A549 (cell line): ENCODE data around the gene FAM163A. TPM values are rescaled to one million over a fixed set of nuclear protein-coding genes. Genes with fewer than 3 reads are reported as not detected.

Experiments used
- ATAC-seq, 2 experiments: fragments of 200-7000 bp in 1 of 2; fragments of >200 bp in 1 of 2; cut with Nextera tagmentation in 1 of 2; cut with Tn5 transposase in 1 of 2; 3 replicates each; pipeline versions ENCODE4 v1.8.0 to v1.9.1; 2018 to 2020; ENCODE audit warnings: mild to moderate bottlenecking in 1 of 2, moderate library complexity in 1 of 2
- CTCF ChIA-PET: fragments of 300-600 bp; sonication (Branson Sonifier 250); formaldehyde crosslinking; extraction: SDS; loops from one replicate; lab custom pipeline; 2021; ENCODE audit warnings: antibody characterized with exemption, inconsistent platforms; lab: Yijun Ruan, JAX
- POLR2A ChIA-PET: fragments of 350-600 bp; formaldehyde crosslinking; extraction: SDS; loops from one replicate; lab custom pipeline; 2021; ENCODE audit warnings: antibody characterized with exemption, inconsistent platforms; lab: Yijun Ruan, JAX
- DNase-seq, 2 experiments: peaks; one replicate each; pipeline versions ENCODE4 v3.0.0 to v3.0.0-alpha.2; 2011 to 2016; ENCODE audit warnings: low read depth in 1 of 2, low spot score in 1 of 2
- FAIRE-seq: peaks from 2 replicates; lab custom pipeline; 2011; peaks lifted over from hg19 to GRCh38; lab: Jason Lieb, UNC
- H3K27ac ChIP-seq, 2 experiments: fragments of >200 bp; sonication (Bioruptor Twin); formaldehyde crosslinking; 3 replicates each; pipeline ENCODE4 v1.5.1; 2016 to 2017
- H3K4me1 ChIP-seq: fragments of >200 bp; sonication (Bioruptor Twin); formaldehyde crosslinking; 3 replicates; pipeline ENCODE4 v1.6.1; 2016
- H3K4me2 ChIP-seq: fragments of >200 bp; sonication (Bioruptor Twin); formaldehyde crosslinking; 3 replicates; pipeline ENCODE4 v1.6.1; 2016
- H3K4me3 ChIP-seq: fragments of >200 bp; sonication (Bioruptor Twin); formaldehyde crosslinking; 3 replicates; pipeline ENCODE4 v1.5.1; 2016
- H3K9me3 ChIP-seq: fragments of >200 bp; sonication (Bioruptor Twin); formaldehyde crosslinking; 3 replicates; pipeline ENCODE4 v1.6.1; 2016
- CBX2 ChIP-seq: fragments of 200-600 bp; sonication (generic); IDR thresholded peaks from 2 replicates; pipeline ENCODE4 v1.6.1; 2016; ENCODE audit warnings: low read depth, mild to moderate bottlenecking, borderline replicate concordance
- CTCF ChIP-seq: fragments of >200 bp; sonication (Bioruptor Twin); formaldehyde crosslinking; IDR thresholded peaks from 3 replicates; pipeline ENCODE4 v1.5.1; 2016
- E2F6 ChIP-seq: IDR thresholded peaks from 2 replicates; pipeline ENCODE4 v1.6.1; 2012; ENCODE audit warnings: low read depth, borderline replicate concordance
- EHMT2 ChIP-seq: fragments of 200-600 bp; sonication (generic); IDR thresholded peaks from 2 replicates; pipeline ENCODE4 v1.6.1; 2016; ENCODE audit warnings: antibody characterized with exemption, low read depth, mild to moderate bottlenecking, moderate library complexity
- EP300 ChIP-seq, 2 experiments: fragments of >200 bp; sonication (Bioruptor Twin); formaldehyde crosslinking; IDR thresholded peaks; 2 replicates in 1 of 2; 3 replicates in 1 of 2; pipeline ENCODE4 v1.6.1; 2016 to 2017
- ESRRA ChIP-seq: fragments of 150-350 bp; IDR thresholded peaks from 2 replicates; pipeline ENCODE4 v1.6.1; 2014; ENCODE audit warnings: mild to moderate bottlenecking, low read length, borderline replicate concordance
- FOSB ChIP-seq: fragments of 250-450 bp; sonication (Bioruptor Pico); IDR thresholded peaks from 2 replicates; pipeline ENCODE4 v1.5.0; 2020; ENCODE audit warnings: mild to moderate bottlenecking, moderate library complexity
- HEYL ChIP-seq: fragments of 250-450 bp; sonication (Bioruptor Pico); IDR thresholded peaks from 2 replicates; pipeline ENCODE4 v1.8.0; 2021; ENCODE audit warnings: mild to moderate bottlenecking, moderate library complexity
- HMGXB4 ChIP-seq: fragments of 250-450 bp; sonication (Bioruptor Pico); IDR thresholded peaks from 2 replicates; pipeline ENCODE4 v1.5.0; 2021; ENCODE audit warnings: mild to moderate bottlenecking, moderate library complexity, borderline replicate concordance
- NR3C1 ChIP-seq: fragments of >200 bp; sonication (Bioruptor Twin); formaldehyde crosslinking; IDR thresholded peaks from 3 replicates; pipeline ENCODE4 v1.6.1; 2017
- POLR2A ChIP-seq: IDR thresholded peaks from 2 replicates; pipeline ENCODE4 v1.6.1; 2012; ENCODE audit warnings: mild to moderate bottlenecking, low read length
- RCOR1 ChIP-seq: fragments of 150-350 bp; IDR thresholded peaks from 2 replicates; pipeline ENCODE4 v1.6.1; 2014; ENCODE audit warnings: antibody characterized with exemption, low read length, low read depth
- SMC3 ChIP-seq: fragments of >200 bp; sonication (Bioruptor Twin); formaldehyde crosslinking; IDR thresholded peaks from 3 replicates; pipeline ENCODE4 v1.6.1; 2018; ENCODE audit warnings: inconsistent platforms
- TFCP2L1 ChIP-seq: fragments of 250-450 bp; sonication (Bioruptor Pico); IDR thresholded peaks from 2 replicates; pipeline ENCODE4 v1.5.0; 2021; ENCODE audit warnings: mild to moderate bottlenecking
- TP53 ChIP-seq: fragments of 250-450 bp; sonication (Bioruptor Pico); IDR thresholded peaks from 2 replicates; pipeline ENCODE4 v1.5.0; 2021; ENCODE audit warnings: mild to moderate bottlenecking, moderate library complexity
- USF2 ChIP-seq: fragments of 450-650 bp; IDR thresholded peaks from 2 replicates; pipeline ENCODE4 v1.6.1; 2014; ENCODE audit warnings: antibody characterized with exemption
- ZC3H11A ChIP-seq: fragments of 450-650 bp; IDR thresholded peaks from 2 replicates; pipeline ENCODE4 v1.6.1; 2014; ENCODE audit warnings: antibody characterized with exemption, mild to moderate bottlenecking
- WGBS: methylation state at CpG from one replicate; pipeline ENCODE4 v1.1.6; 2017; ENCODE audit errors: missing lambda C conversion rate; 5-methylcytosine and 5-hydroxymethylcytosine counted together
- polyA plus RNA-seq, 4 experiments: library from polyadenylated mRNA; depleted of rRNA in 3 of 4; stranded (reverse); fragments of >200 nt; fragmentation: RNase III in 1 of 4; extraction: RNeasy Plus Mini Kit Qiagen cat#74134 plus additional on column Dnase treatment in 1 of 4; gene quantifications; 2 replicates in 3 of 4; 3 replicates in 1 of 4; pipeline ENCODE4 v1.2.3, GENCODE V29; 2011 to 2017

The FAM163A gene
- polyA plus RNA-seq, 2 of the 4 experiments (the other 2 are of a cell fraction) = not detected

GRCh38 chr1:179747611-179748010, 4.5 kb downstream of the FAM163A start:
- ChIA-PET POLR2A (no interaction called here), CTCF (interaction anchor here (0.8 to 1.4 kb wide), 2 partner anchors 18 to 41 kb away, joined by 3 to 6 read pairs; no protein-coding TSS in a partner anchor)
- 64% methylated on average over 2 of the region's 2 CpGs for WGBS
- FAIRE-seq = no peak
- H3K4me2 ChIP-seq = no peak overlapping the region
- no peak overlapping the region for H3K4me3 ChIP-seq
- H3K4me1 ChIP-seq = peaks cover 7% of the 10 kb centered on the region; the same call in 2 of the 3 replicates
- no peak overlapping the region for H3K27ac ChIP-seq
- no peak for DNase-seq
- ATAC-seq = no peak
- H3K9me3 ChIP-seq = peaks cover 11% of the 10 kb centered on the region; the same call in 2 of the 3 replicates
- TF ChIP-seq CBX2 (no peak), CTCF (no peak), FOSB (CRISPR knock-in tag) (no peak)
- TF ChIP-seq, all 56 proteins: peak for 0

GRCh38 chr1:179748772-179749171, 5.7 kb downstream of the FAM163A start:
- no peak overlapping the region for H3K4me3 ChIP-seq
- H3K9me3 ChIP-seq = peaks cover 11% of the 10 kb centered on the region; the same call in 2 of the 3 replicates
- no peak for ATAC-seq
- H3K27ac ChIP-seq = no peak overlapping the region
- ChIA-PET CTCF (interaction anchor here (0.8 to 1.4 kb wide), 2 partner anchors 42 to 61 kb away, joined by 3 to 6 read pairs; no protein-coding TSS in a partner anchor), POLR2A (no interaction called here)
- peaks cover 3% of the 10 kb centered on the region; the same call in 2 of the 3 replicates for H3K4me1 ChIP-seq
- WGBS = 13% methylated on average over 4 of the region's 4 CpGs
- no peak for TF ChIP-seq CBX2
- no peak for DNase-seq
- H3K4me2 ChIP-seq = no peak overlapping the region
- FAIRE-seq = no peak

- FAIRE-seq (no peak), DNase-seq (no peak), ATAC-seq (no peak)
- ChIA-PET CTCF (interaction anchor here (1.2 to 1.7 kb wide), 4 partner anchors 13 to 64 kb away, joined by 3 to 9 read pairs (median 4); no protein-coding TSS in a partner anchor), POLR2A (no interaction called here)
- Histone ChIP-seq H3K4me1 (no peaks in the 10 kb centered on the region), H3K9me3 (peaks cover 11% of the 10 kb centered on the region; the same call in 2 of the 3 replicates), H3K27ac (no peak overlapping the region), H3K4me3 (no peak overlapping the region), H3K4me2 (no peak overlapping the region)
- no peak for TF ChIP-seq FOSB (CRISPR knock-in tag)
- no peak for TF ChIP-seq RCOR1
- no peak for TF ChIP-seq TP53 (CRISPR knock-in tag)
- TF ChIP-seq SMC3 = no peak
- no peak for TF ChIP-seq TFCP2L1
- TF ChIP-seq ZC3H11A = no peak
- TF ChIP-seq USF2 = no peak
- no peak for TF ChIP-seq HEYL (CRISPR knock-in tag)
- TF ChIP-seq EHMT2 = no peak
- no peak for TF ChIP-seq ESRRA
- no peak for TF ChIP-seq E2F6
- TF ChIP-seq NR3C1 = no peak
- TF ChIP-seq POLR2A = no peak
- TF ChIP-seq EP300 (IDR thresholded peaks at IDR 0.05) = no peak
- TF ChIP-seq HMGXB4 = no peak
- 3% methylated on average over 1 of the region's 1 CpG for WGBS
These were observed 7.5 kb downstream of the FAM163A start for GRCh38 chr1:179750630-179751029.
